ENCODE results near the gene PLOD3.
"Not testable (repeated sequence)": the region's sequence is repeated elsewhere in the genome, so short reads cannot be mapped to it uniquely, and the experiment has no call there.

PLOD3 gene

DNA sequence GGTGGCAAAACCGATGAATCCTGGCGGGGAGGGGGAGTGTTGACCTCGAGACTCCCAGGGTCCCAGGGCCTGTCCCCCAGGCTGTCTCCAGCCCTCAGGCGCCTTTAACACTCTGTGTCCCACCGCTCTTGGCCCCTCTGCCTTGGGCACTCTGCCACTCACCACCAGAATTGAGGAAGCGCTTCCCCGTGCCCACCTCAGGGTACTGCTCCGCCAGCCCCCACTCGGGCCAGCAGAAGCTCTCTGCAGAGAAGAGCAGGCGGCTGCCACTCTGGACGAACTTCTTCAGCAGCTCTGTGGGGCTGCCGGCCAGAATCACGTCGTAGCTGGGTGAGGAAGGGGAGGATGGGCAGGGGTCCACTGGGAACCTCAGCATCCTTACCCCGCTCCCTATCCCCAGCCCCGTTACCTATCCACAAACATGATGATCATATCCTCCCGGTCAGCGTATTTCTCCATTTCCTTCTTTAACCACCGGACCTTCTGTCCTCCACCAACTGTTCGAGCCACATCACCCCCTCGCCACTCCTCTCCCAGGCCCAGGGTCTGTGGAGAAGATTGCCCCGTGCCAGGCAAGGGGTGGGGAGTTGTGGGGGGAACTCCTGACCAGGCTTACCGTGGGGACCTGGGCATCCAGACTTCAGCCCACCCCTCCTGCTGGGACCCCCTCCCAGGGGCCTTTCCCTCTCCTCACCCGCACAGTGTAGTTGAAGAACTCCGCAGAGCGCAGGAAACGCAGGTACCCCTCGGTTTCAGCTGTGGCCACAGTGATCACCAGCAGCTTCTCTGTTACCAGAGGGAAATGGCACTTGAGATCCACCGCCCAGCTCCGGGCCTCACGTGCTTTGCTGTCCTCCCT lies 1.2 kb downstream of the PLOD3 start:
- no peak for DNase-seq (ENCODE audit: low read depth in 1 of 2, low spot score in 1 of 2)

DNA sequence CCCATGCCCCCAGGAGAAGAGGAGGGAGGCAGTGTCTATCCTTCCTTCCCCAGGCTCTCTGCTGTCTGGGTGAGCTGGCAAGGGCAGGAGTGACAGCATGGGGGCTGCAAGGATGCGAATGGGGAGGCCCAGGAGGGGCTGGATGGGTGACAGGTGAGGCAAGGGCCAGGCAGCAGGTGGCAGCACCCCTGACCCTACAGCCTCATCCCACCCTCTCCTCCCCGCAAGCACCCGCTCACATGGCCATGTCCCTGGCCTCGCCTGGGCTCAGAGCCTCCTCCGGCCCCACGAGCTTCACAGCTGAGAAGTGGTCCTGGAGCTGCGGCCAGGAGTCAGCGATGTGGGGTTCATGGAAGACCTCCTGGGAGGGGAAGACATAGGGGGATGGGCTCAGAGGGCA lies 5.4 kb downstream of the PLOD3 start:
- no peak for DNase-seq (ENCODE audit: low read depth in 1 of 2, low spot score in 1 of 2)

DNA sequence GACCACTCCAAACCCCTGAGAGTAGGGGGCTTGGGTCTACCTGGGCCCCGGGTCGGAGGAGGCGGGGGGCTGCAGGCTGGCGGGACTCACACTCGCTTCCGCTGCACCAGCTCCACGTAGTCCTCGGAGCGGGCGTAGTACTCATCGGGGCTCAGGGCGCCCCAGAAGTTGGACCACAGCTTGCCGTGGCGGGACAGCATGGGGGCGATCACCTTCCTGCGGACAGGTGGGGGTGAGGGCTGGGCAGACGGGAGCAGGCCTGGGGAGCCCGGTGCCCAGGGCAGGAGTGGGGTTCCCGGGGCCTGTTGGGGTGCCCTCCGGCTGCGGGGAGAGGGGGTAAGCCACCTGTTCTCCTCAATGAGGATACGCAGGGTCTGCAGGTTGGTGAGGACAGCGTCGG lies 5.9 kb downstream of the PLOD3 start:
- DNase-seq (ENCODE audit: low read depth in 1 of 2, low spot score in 1 of 2): no peak

DNA sequence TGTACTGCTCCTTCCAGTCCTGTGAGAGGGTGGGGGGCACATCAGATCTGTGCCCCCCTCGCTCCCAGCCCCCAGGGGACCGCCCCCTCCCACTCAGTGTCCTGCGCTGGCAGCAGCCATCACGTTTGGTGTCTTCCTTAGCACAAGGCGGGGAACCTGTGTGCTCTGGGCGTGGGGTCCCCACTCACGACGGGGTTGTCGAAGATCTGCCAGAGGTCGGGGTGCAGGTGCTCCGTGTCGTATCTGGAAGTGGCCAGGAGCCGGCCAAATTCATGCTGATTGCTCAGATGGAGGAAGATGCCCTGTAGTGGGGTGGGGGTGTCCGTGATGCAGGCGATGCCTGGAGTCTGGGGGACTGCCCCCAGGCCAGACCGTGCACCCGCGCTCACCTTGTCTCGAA lies 7.2 kb downstream of the PLOD3 start:
- DNase-seq (ENCODE audit: low read depth in 1 of 2, low spot score in 1 of 2): no peak

- no peak for DNase-seq (ENCODE audit: low read depth in 1 of 2, low spot score in 1 of 2)
Observed at GRCh38 chr7:101208794-101209193, 8.6 kb downstream of the PLOD3 start.

- DNase-seq (ENCODE audit: low read depth in 1 of 2, low spot score in 1 of 2): no peak
Observed at GRCh38 chr7:101207459-101207858, 9.9 kb downstream of the PLOD3 start.

DNA sequence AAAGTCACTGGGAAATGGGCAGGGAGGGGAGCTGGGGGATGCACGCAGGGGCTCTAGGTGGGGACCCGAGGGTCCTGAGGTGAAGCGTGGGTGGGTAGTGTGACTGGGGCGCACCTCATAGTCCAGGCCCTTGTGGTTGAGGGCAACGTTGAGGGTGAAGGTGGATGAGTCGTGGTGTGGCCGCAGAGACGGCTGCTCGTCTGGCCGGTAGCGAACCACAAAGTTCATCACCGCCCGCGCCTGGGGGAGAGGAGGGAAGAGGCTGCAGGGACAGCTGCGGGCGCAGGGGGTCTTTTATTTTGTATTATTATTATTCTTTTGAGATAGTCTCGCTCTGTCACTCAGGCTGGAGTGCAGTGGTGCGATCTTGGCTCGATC lies 10.7 kb downstream of the PLOD3 start:
- DNase-seq (ENCODE audit: low read depth in 1 of 2, low spot score in 1 of 2): no peak

DNA sequence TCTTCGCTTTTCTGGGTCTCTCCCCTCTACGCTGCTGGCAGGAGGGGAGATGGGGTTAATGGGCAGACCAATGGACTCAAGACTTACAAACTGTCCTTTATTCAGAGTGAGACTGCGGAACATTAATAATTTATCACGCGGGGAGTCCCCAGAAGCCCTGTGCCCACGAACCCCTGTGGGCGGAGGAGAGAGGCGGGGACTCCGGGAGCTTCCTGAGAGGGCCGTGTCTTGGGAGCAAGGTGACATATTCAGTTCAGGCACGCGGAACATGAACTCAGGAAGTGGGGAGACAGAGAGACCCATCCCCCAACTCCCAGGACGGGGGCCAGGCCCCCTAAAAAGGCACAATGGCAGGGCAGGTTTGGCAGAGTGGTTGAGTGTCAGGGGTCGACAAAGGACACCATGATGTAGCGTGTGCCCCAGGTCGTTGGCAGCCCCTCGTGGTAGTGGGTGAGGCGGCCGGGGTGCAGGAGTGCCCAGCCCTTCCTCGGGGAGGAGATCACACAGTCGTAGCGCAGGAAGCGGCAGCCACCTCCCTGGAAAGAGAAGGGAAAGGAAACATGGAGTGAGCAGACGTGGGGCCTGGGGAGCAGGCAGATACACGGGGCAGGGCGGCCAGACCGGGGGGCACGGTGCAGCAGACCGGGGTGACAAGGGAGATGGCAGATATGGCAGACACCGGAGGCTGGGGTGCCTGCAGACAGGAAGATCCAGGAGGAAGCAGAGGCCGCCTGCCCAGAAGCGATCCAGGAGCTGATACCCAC lies 11.3 kb downstream of the PLOD3 start:
- DNase-seq (ENCODE audit: low read depth in 1 of 2, low spot score in 1 of 2): no peak

GRCh38 chr7:101203740-101204738 lies 13.3 kb downstream of the PLOD3 start:
- not testable (repeated sequence) for DNase-seq (ENCODE audit: low read depth in 1 of 2, low spot score in 1 of 2)

- DNase-seq (ENCODE audit: low read depth in 1 of 2, low spot score in 1 of 2): no peak
Observed at GRCh38 chr7:101202603-101202918, 14.8 kb downstream of the PLOD3 start.

DNA sequence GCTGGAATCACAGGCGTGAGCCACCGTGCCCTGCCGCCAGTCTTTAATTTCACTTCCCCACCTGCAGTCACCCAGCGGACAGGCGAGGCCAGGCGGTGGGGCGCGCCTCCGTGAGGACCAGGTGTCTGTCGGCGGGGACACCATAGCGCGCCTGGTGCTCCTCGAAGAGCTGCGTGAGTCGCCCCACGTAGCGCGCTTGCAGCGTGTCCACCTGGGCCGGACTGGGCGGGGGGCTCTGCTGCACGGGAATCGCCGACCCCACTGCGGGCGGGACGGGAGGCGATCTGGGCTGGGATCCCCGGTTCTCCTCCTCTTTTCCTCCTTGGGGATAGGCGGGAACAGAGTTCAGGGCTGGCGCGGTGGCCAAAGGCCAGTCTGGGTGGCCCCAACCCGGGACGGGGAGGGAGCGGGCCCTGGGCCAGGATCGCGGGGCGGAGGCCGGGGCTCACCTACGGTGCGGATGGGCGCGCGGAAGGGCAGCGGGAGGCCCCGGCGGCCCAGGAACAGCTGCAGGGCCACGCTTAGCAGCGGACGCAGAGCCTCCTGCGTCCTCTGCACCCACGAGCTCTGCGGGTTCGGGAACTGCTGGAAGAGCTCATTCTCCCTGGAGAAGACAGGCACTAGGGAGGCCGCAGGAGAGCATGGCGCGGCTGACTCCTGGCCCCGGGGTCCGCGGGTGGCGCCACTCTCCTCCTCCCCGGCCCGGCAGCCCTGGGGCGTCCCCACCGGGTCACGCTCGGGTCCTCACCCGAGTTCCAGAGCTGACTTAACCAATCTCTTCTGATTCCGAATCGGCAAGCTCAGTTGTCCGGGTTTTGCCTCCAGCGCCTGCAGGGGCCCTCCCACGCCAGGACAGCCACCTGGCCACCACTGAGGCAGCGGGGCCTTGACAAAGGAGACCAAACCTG lies 15.4 kb downstream of the PLOD3 start:
- DNase-seq (ENCODE audit: low read depth in 1 of 2, low spot score in 1 of 2): no peak

DNA sequence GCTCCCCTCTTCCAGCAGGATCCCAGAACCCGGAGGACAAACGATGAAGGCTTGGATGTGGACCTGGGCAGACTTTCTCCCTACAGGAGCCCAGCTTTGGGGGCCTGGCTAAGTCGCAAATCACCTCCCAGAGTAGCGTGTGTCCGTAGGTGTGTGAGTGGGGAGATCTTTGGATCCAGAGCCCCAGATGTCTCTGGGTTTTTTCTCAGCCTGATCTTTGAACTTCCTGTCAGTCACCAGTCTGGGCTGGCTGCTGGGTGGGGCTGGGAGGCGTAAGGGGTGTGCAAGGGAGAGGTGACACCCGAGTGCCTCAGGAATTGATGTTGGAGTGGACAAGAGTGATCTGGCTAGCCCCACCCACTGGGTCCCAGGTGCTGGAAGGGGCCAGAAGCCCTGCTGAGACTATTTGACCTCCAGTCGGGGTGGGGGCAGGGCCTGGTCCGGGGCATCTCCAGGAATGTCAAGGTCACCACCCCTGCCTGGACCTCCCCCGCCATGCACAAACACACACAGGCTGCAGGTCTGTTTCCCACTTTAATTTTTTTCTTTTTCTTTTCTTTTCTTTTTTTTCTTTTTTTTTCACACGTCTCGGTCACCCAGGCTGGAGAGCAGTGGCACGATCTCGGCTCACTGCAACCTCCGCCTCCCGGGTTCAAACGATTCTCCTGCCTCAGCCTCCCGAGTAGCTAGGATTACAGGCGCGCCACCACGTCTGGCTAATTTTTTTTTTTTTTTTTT lies 16.4 kb downstream of the PLOD3 start, which contains the start of gene MOGAT3:
Gene MOGAT3, minus strand, starts transcription at position 175 of the 738 bp plus-strand sequence. CDS start 182 bp downstream, outside the sequence.
- DNase-seq (ENCODE audit: low read depth in 1 of 2, low spot score in 1 of 2): no peak

DNA sequence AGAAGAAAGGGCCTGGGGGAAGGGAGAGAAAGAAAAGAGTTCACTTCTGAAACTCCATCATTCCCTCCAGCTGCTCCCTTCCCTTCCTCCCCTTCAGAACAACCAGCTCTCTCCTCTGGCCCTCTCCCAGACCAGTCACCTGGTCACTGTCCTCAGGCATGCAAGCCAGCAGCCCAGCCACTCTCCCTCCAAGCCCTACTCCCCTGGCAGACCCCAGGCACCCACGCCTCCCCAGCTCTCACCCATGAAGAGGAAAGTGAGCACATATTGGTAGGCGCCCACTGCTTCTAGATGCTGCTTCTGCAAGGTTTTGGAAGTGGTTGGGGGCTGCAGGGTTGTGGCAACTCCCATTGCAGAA lies 16.9 kb downstream of the PLOD3 start:
- DNase-seq (ENCODE audit: low read depth in 1 of 2, low spot score in 1 of 2): no peak

DNA sequence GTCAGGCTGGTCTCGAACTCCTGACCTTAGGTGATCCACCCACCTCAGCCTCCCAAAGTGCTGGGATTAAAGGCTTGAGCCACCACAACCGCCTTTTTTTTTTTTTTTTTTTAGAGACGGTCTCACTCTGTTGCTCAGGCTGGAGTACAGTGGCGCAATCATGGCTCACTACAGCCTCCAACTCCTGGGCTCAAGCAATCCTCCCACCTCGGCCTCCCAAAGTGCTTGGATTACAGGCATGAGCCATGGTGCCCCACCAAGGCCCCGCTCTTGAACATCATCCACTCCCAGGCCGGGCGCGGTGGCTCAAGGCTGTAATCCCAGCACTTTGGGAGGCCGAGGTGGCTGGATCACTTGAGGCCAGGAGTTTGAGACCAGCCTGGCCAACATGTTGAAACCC lies 17.9 kb downstream of the PLOD3 start:
- not testable (repeated sequence) for DNase-seq (ENCODE audit: low read depth in 1 of 2, low spot score in 1 of 2)

DNA sequence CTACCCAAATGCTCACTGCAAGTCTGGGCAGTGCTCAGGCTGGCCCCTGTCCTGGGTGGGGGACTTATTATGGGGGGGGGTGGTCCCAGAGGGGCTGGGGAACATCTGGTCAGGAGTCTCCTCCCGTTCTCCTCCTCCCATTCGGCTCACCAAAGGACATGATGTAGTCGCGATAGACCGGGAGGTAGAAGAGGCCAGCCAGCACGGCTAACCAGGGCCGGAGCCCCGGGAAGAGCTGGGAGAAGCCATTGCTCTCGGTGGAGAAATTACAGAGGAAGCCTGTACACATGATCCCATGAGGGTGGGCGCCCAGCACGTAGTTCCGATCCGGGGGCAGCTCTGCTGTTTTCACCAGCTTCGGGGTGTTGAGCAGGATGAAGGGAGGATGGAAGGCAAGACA lies 18.9 kb downstream of the PLOD3 start:
- DNase-seq (ENCODE audit: low read depth in 1 of 2, low spot score in 1 of 2): no peak

GRCh38 chr7:101197991-101198390 lies 19.4 kb downstream of the PLOD3 start:
- no peak for DNase-seq (ENCODE audit: low read depth in 1 of 2, low spot score in 1 of 2)

- no peak for DNase-seq (ENCODE audit: low read depth in 1 of 2, low spot score in 1 of 2)
Observed at GRCh38 chr7:101195884-101196283, 21.5 kb downstream of the PLOD3 start.

DNA sequence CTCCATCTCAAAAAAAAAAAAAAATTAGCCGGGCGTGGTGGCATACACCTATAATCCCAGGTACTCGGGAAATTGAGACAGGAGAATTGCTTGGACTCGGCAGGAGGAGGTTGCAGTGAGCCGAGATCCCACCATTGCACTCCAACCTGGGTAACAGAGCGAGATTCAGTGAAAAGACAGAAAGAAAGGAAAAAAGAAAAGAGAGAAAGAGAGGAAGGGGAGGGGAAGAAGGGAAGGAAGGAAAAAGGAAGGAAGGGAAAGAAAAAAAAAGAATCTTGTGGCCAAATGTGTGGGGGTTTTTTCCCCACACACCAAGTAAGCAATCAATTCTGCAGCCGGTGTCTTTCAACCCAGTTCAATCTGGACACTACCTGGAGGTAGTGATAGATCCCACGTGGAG lies 28.3 kb downstream of the PLOD3 start:
- no peak for DNase-seq (ENCODE audit: low read depth in 1 of 2, low spot score in 1 of 2)

- no peak for DNase-seq (ENCODE audit: low read depth in 1 of 2, low spot score in 1 of 2)
Observed at GRCh38 chr7:101186844-101187428, 30.4 kb downstream of the PLOD3 start.
